Activated T-cell treated with anti-CD3 and anti-CD28 coated beads, Interleukin-2, amount 50 U/mL, for 24 hours (primary cell): ENCODE results near the gene AFTPH.
A peak's percentile ranks its signal among the peaks of the same experiment; 100 is the strongest.

Experiments
- DNase-seq: peaks from one replicate; pipeline ENCODE4 v3.0.0-alpha.2; 2020
- H3K27ac Mint-ChIP-seq: 2 replicates; pipeline ENCODE4 v1.8.0; 2020; ENCODE audit warnings: mild to moderate bottlenecking, mixed read lengths
- H3K27me3 Mint-ChIP-seq: 2 replicates; pipeline ENCODE4 v1.8.0; 2020; ENCODE audit warnings: mixed read lengths
- H3K36me3 Mint-ChIP-seq: 2 replicates; pipeline ENCODE4 v1.8.0; 2020; ENCODE audit warnings: low read depth, mixed read lengths
- H3K4me1 Mint-ChIP-seq: 2 replicates; pipeline ENCODE4 v1.8.0; 2020; ENCODE audit warnings: low read depth, mixed read lengths
- H3K4me3 Mint-ChIP-seq: 2 replicates; pipeline ENCODE4 v1.8.0; 2020; ENCODE audit warnings: mild to moderate bottlenecking, moderate library complexity, mixed read lengths
- H3K9me3 Mint-ChIP-seq: 2 replicates; pipeline ENCODE4 v1.8.0; 2020; ENCODE audit warnings: mixed read lengths

AFTPH gene

GRCh38 chr2:64641599-64641998, 117.5 kb downstream of the AFTPH start:
- H3K4me3 Mint-ChIP-seq = no peak overlapping the region
- peaks cover 7% of the 10 kb centered on the region for H3K36me3 Mint-ChIP-seq
- DNase-seq = no peak
- H3K27me3 Mint-ChIP-seq = no peaks in the 10 kb centered on the region
- peaks cover 90% of the 10 kb centered on the region for H3K4me1 Mint-ChIP-seq
- H3K9me3 Mint-ChIP-seq = no peaks in the 10 kb centered on the region
- peak overlapping the region; percentile 5 for H3K27ac Mint-ChIP-seq
